ENCODE measurements around the gene MANEA.

The MANEA gene

DNA sequence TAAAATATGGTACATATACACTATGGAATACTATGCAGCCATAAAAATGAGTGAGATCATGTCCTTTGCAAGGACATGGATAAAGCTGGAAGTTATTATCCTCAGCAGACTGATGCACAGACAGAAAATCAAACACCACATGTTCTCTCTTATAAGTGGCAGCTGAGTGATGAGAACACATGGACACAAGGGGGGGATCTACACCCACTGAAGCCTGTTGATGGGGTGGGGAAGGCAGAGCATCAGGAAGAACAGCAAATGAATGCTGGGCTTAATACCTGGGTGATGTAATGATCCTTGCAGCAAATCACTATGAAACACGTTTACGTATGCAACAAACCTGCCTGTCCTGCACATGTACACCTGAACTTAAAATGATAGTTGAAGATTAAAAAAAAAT lies 71.3 kb downstream of the MANEA start:
- Mint-ChIP-seq H3K27ac (no peak overlapping the region), H3K27me3 (peaks cover 8% of the 10 kb centered on the region), H3K4me3 (no peak overlapping the region), H3K9me3 (peaks cover 0 to 4% of the 10 kb centered on the region in 2 donors), H3K4me1 (no peaks in the 10 kb centered on the region)
- DNase-seq (no peak), ATAC-seq (no peak)

GRCh38 chr6:95649451-95649850 lies 72.1 kb downstream of the MANEA start:
- no peak for DNase-seq
- no peak overlapping the region for H3K27ac Mint-ChIP-seq
- peaks cover 0 to 4% of the 10 kb centered on the region in 2 donors for H3K9me3 Mint-ChIP-seq

DNA sequence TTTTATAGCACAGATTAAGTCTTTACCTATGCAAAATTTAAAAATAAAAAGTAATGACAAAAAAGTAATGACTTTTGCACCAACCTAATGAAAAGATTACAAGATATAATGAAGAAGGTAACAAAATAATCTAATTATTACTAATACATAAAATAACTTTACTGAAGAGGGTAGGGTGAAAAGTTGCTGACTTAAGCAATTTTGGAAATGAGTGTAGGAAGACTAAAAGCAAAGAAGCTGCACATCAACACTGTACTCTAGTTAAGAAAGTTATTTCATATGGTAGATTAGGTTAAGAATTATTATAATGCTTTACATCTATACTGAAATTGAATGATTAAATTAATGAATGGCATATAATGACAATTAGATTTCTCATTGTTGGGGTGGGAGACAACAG lies 76.8 kb downstream of the MANEA start:
- Mint-ChIP-seq H3K4me1 (no peaks in the 10 kb centered on the region), H3K27me3 (no peaks in the 10 kb centered on the region)
- ATAC-seq = no peak

More at GRCh38 chr6:95649451-95649850, 72.1 kb downstream of the MANEA start:
- no peak for ATAC-seq
- Mint-ChIP-seq H3K27me3 (peaks cover 6% of the 10 kb centered on the region), H3K4me3 (no peak overlapping the region), H3K4me1 (no peaks in the 10 kb centered on the region)

DNA sequence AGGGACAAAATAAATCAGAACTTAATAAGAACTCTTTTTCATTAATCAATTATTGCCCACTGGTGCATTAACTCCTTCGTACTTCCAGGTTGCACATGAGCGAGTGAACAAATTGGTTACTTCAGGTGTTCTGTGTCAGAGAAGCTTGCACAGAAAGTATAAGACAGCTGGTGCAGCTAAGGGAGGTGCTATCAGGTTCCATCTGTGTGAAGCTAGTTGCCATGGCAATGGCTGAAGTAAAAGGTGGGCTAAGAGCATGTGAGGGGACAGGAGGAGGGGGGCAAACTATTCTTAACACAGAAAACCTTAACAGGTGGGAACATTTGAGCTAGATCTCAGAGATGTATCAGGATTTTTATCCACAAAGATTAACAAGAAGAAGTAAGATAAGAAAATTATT lies 81.6 kb downstream of the MANEA start:
- Mint-ChIP-seq H3K4me3 (no peak overlapping the region), H3K9me3 (no peaks in the 10 kb centered on the region), H3K27ac (no peak overlapping the region), H3K4me1 (no peaks in the 10 kb centered on the region), H3K27me3 (no peaks in the 10 kb centered on the region)
- no peak for DNase-seq
- ATAC-seq = no peak

More for the DNA sequence above, 76.8 kb downstream of the MANEA start:
- H3K9me3 Mint-ChIP-seq = peaks cover 0 to 4% of the 10 kb centered on the region in 2 donors
- no peak overlapping the region for H3K4me3 Mint-ChIP-seq
- no peak overlapping the region for H3K27ac Mint-ChIP-seq
- DNase-seq = no peak

All from stimulated activated naive CD8-positive, alpha-beta T cell treated with anti-CD3 and anti-CD28 coated beads, Interleukin-15, amount 100 ng/mL, for 72 hours (primary cell).